BLaER1 (cell line): ENCODE results near the gene PLEKHD1.

ENCODE experiments used
- H3K27ac ChIP-seq: shearing (Covaris generic); formaldehyde crosslinking; 2 replicates; pipeline ENCODE4 v1.8.1; 2022
- H3K27me3 ChIP-seq: shearing (Covaris generic); formaldehyde crosslinking; 2 replicates; pipeline ENCODE4 v1.8.1; 2022
- H3K36me3 ChIP-seq: shearing (Covaris generic); formaldehyde crosslinking; 2 replicates; pipeline ENCODE4 v1.8.1; 2022
- H3K4me1 ChIP-seq: shearing (Covaris generic); formaldehyde crosslinking; 2 replicates; pipeline ENCODE4 v1.8.1; 2022
- H3K4me2 ChIP-seq: shearing (Covaris generic); formaldehyde crosslinking; 2 replicates; pipeline ENCODE4 v1.8.1; 2022
- H3K4me3 ChIP-seq: shearing (Covaris generic); formaldehyde crosslinking; 2 replicates; pipeline ENCODE4 v1.8.1; 2022
- H3K9ac ChIP-seq: shearing (Covaris generic); formaldehyde crosslinking; 2 replicates; pipeline ENCODE4 v1.8.1; 2022
- H3K9me3 ChIP-seq: shearing (Covaris generic); formaldehyde crosslinking; 2 replicates; pipeline ENCODE4 v1.8.1; 2022
- H4K20me1 ChIP-seq: shearing (Covaris generic); formaldehyde crosslinking; 2 replicates; pipeline ENCODE4 v1.8.1; 2022
- Cebpa-rat ChIP-seq: shearing (Covaris generic); IDR thresholded peaks from 2 replicates; pipeline ENCODE4 v1.8.1; 2022

The PLEKHD1 gene

GRCh38 chr14:69540654-69541335 lies 56.3 kb downstream of the PLEKHD1 start:
- TF ChIP-seq Cebpa-rat, result no peak
- H3K36me3 ChIP-seq, result no peaks in the 10 kb centered on the region
- H4K20me1 ChIP-seq, result no peaks in the 10 kb centered on the region
- no peaks in the 10 kb centered on the region for H3K27me3 ChIP-seq
- 0 out of 2 replicates have a peak, but pooled peaks cover 4% of the 10 kb centered on the region for H3K4me1 ChIP-seq
- no peak overlapping the region for H3K27ac ChIP-seq
- H3K4me2 ChIP-seq, result no peak overlapping the region
- no peaks in the 10 kb centered on the region for H3K9me3 ChIP-seq
- H3K9ac ChIP-seq, result no peak overlapping the region
- H3K4me3 ChIP-seq, result no peak overlapping the region

DNA sequence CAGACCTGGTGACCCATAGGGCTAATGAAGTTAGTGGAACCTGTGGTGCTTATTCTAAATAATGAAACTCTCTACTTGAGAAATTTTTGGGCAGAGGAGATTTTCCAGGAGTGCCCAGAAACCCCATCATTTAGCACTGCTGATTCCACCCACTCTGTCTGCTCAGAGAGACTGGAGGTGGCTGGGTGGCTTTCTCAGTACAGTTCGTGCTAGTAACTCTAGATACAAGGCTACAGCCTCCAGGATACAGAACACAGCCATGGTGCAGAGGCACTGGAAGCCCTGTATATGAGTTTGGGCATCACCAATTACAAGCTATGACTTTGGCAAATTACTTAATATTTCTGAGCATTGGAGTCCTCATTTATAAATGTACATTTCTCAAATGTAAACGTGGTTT lies 57.8 kb downstream of the PLEKHD1 start:
- Histone ChIP-seq H3K27ac (no peak overlapping the region), H3K4me2 (no peak overlapping the region), H3K36me3 (no peaks in the 10 kb centered on the region), H3K4me3 (no peak overlapping the region), H3K27me3 (no peaks in the 10 kb centered on the region), H3K4me1 (no peaks in the 10 kb centered on the region), H3K9ac (no peak overlapping the region), H3K9me3 (no peaks in the 10 kb centered on the region), H4K20me1 (no peaks in the 10 kb centered on the region)
- TF ChIP-seq Cebpa-rat, result no peak

DNA sequence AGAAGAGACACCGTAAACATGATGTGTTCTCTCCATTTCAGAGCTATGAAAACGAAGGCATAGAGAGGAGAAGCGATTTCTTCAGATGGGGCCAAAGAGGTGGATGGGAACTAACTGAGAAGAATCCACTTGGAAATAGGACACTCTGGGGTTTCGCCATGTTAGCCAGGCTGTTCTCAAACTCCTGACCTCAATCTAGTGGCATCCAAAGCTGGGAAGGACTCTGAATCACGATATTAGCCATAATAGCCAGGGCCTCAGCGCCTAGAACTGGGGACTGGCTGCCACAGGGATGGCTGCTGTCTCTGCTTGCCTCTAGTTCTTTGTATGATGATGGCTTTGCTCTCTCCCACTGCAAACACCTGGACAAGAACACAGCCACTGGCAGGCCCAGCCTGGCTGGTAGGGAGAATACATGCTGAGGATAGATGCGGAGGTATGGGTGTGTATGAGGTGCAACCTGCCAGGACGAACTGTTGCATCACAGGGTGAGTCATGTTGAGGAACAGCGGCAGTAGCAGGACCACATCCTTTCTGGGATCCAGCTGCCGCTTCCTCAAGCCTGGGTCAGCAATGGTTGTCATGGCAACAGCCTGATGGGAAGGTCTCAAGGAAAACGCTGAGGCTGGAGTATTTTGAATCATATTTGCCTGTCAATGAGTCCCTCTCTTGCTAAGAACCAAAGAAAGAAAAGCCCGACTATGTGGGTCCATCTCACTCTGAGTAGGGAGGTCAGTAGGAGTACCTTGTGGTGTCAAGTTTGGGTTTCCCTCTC lies 59.0 kb downstream of the PLEKHD1 start:
- Histone ChIP-seq H3K4me1 (0 out of 2 replicates have a peak, but pooled peaks cover 6% of the 10 kb centered on the region), H3K4me2 (no peak overlapping the region), H3K9me3 (no peaks in the 10 kb centered on the region), H3K36me3 (no peaks in the 10 kb centered on the region), H4K20me1 (no peaks in the 10 kb centered on the region), H3K9ac (no peak overlapping the region), H3K4me3 (no peak overlapping the region), H3K27ac (no peak overlapping the region), H3K27me3 (no peaks in the 10 kb centered on the region)
- no peak for TF ChIP-seq Cebpa-rat

DNA sequence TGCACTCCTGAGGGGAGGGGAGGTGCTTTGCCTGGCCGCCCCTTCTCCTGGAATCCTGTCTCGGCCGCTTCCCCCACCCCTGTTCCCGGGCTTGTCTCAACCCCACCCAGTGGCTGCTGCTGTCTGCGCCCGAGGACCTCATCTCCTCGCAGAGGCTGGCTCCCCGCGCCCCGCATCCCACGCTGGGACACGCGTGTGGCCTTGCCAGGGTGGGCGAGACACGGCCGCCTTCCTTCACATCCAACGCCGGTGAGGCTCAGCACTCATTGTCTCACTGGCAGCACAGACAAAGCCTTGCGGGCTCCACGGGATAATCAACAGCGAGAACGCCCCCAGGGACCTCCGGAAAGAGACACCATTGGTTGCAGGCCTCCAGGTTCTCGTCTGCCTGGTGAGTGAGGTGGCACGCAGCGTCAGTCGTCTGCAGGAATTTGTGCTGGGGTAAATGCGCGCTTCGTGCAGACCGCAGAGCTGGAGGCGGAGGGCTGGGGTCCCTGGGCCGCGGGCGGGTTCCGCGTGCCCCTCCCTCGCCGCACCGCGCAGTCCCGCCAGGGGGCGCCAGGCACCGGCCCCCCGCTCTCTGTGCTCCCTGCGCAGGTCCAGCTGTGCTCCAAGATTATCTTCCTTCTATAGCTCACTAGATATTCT lies 63.3 kb downstream of the PLEKHD1 start:
- Histone ChIP-seq H3K9ac (no peak overlapping the region), H4K20me1 (no peaks in the 10 kb centered on the region), H3K36me3 (no peaks in the 10 kb centered on the region), H3K4me1 (0 out of 2 replicates have a peak, but pooled peaks cover 6% of the 10 kb centered on the region), H3K9me3 (no peaks in the 10 kb centered on the region), H3K27ac (no peak overlapping the region), H3K27me3 (no peaks in the 10 kb centered on the region), H3K4me3 (peak overlapping the region; percentile 29; the same call in 1 of the 2 replicates), H3K4me2 (peak overlapping the region; percentile 62)
- no peak for TF ChIP-seq Cebpa-rat

- Histone ChIP-seq H3K27me3 (no peaks in the 10 kb centered on the region), H3K4me1 (0 out of 2 replicates have a peak, but pooled peaks cover 6% of the 10 kb centered on the region), H3K27ac (no peak overlapping the region), H3K9me3 (no peaks in the 10 kb centered on the region), H4K20me1 (no peaks in the 10 kb centered on the region), H3K4me2 (peak overlapping the region; percentile 62), H3K9ac (no peak overlapping the region), H3K4me3 (no peak overlapping the region), H3K36me3 (no peaks in the 10 kb centered on the region)
- no peak for TF ChIP-seq Cebpa-rat
These were observed 64.0 kb downstream of the PLEKHD1 start for GRCh38 chr14:69548566-69548965.

- no peak overlapping the region for H3K9ac ChIP-seq
- TF ChIP-seq Cebpa-rat, result no peak
- H3K4me3 ChIP-seq, result no peak overlapping the region
- no peaks in the 10 kb centered on the region for H3K27me3 ChIP-seq
- no peaks in the 10 kb centered on the region for H3K9me3 ChIP-seq
- H3K36me3 ChIP-seq, result no peaks in the 10 kb centered on the region
- H4K20me1 ChIP-seq, result no peaks in the 10 kb centered on the region
- H3K4me1 ChIP-seq, result 0 out of 2 replicates have a peak, but pooled peaks cover 6% of the 10 kb centered on the region
- H3K27ac ChIP-seq, result no peak overlapping the region
- H3K4me2 ChIP-seq, result no peak overlapping the region
These were observed 67.0 kb downstream of the PLEKHD1 start for GRCh38 chr14:69551511-69551910.

- H3K27ac ChIP-seq, result no peak overlapping the region
- H3K4me1 ChIP-seq, result 0 out of 2 replicates have a peak, but pooled peaks cover under 1% of the 10 kb centered on the region
- no peaks in the 10 kb centered on the region for H3K9me3 ChIP-seq
- no peak for TF ChIP-seq Cebpa-rat
- H4K20me1 ChIP-seq, result no peaks in the 10 kb centered on the region
- no peak overlapping the region for H3K9ac ChIP-seq
- H3K36me3 ChIP-seq, result no peaks in the 10 kb centered on the region
- no peak overlapping the region for H3K4me3 ChIP-seq
- no peaks in the 10 kb centered on the region for H3K27me3 ChIP-seq
- H3K4me2 ChIP-seq, result no peak overlapping the region
These were observed 68.7 kb downstream of the PLEKHD1 start for GRCh38 chr14:69553252-69553651.

DNA sequence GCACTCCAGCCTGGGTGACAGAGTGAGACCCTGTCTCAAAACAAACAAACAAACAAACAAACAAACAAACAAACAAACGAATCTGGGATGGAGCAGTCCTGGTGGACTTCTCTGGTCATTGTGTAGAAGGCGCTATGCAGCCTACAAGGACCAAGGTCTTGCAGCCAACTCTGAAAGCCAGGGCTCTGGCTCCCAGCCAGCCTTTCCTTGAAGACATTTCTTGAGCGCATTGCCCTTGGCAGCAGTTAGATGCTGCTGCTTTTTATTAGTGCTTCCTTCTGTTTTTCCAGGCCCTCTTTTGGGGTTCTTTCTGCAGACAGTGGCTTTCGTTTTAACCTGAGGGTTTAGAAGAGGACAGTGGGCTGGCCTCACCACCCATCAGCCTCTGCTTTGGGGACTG lies 70.0 kb downstream of the PLEKHD1 start:
- no peaks in the 10 kb centered on the region for H3K9me3 ChIP-seq
- H3K4me3 ChIP-seq, result no peak overlapping the region
- H3K27me3 ChIP-seq, result no peaks in the 10 kb centered on the region
- peaks cover 3% of the 10 kb centered on the region; the same call in 1 of the 2 replicates for H3K4me1 ChIP-seq
- H4K20me1 ChIP-seq, result no peaks in the 10 kb centered on the region
- TF ChIP-seq Cebpa-rat, result no peak
- H3K4me2 ChIP-seq, result no peak overlapping the region
- no peaks in the 10 kb centered on the region for H3K36me3 ChIP-seq
- no peak overlapping the region for H3K27ac ChIP-seq
- no peak overlapping the region for H3K9ac ChIP-seq

- Histone ChIP-seq H3K27me3 (no peaks in the 10 kb centered on the region), H3K27ac (no peak overlapping the region), H3K9me3 (no peaks in the 10 kb centered on the region), H3K4me3 (no peak overlapping the region), H4K20me1 (no peaks in the 10 kb centered on the region), H3K4me2 (no peak overlapping the region), H3K36me3 (no peaks in the 10 kb centered on the region), H3K4me1 (peaks cover 8% of the 10 kb centered on the region; the same call in 1 of the 2 replicates), H3K9ac (no peak overlapping the region)
- TF ChIP-seq Cebpa-rat, result no peak
These were observed 74.2 kb downstream of the PLEKHD1 start for GRCh38 chr14:69558774-69559173.
